Measurements from ENCODE around the gene EIF4G2. TPM values are rescaled to one million over a fixed set of nuclear protein-coding genes. Genes with fewer than 3 reads are reported as not detected.

The EIF4G2 gene
- total RNA-seq, 2 experiments from 2014 or later: 650 to 817 TPM

DNA sequence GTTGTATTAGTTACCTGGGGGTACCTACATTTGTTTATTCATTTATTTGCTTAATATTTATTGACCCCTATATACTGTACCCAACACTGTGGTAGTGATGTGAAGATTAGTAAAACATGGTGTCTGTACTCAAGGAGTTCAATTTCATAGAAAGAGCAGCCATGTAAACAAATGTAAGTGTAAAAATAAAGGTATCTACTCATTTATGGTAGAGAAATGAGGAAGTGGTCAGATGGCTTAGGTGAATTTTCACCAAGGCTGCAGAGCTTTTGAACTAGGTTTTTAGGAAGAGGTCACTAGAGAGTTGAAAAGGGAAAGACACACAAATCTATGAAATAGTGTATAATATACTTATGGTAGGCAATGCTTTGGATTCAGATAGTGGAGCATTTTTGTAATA, 46.5 kb downstream of the EIF4G2 start:
- Mint-ChIP-seq H3K27me3 (no peaks in the 10 kb centered on the region), H3K36me3 (ENCODE audit: low read depth) (peaks cover 42% of the 10 kb centered on the region), H3K27ac (no peak overlapping the region), H3K9me3 (no peaks in the 10 kb centered on the region), H3K4me1 (peaks cover 10% of the 10 kb centered on the region), H3K4me3 (no peak overlapping the region)
- CTCF ChIA-PET: no interaction called here
- no peak for DNase-seq
- POLR2A ChIA-PET: no interaction called here

DNA sequence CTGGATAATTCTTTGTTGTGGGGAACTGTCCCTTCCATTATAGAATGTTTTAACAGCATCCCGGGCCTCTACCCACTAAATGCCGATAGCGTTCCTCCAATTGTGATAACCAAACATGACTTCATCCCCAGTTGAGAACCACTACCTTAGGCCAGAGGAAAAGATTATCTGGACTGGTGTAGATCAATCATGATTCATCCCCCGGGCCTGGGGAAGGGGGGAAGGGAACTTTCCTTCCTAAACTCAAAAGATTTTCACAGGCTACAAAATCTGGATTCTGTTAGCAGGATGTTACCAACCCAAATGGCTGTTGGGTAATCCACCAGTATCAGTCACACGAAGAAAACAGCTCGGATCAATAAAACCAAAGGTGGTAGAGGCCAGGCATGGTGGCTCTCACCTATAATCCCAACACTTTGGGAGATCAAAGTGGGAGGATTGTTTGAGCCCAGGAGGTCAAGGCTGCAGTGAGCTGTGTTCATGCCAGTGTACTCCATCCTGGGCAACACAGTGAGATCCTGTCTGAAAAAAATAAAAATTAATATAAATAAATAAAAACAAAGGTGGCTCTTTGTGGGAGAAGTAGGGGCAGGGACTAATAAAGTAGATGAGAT, 47.5 kb downstream of the EIF4G2 start:
- Mint-ChIP-seq H3K9me3 (no peaks in the 10 kb centered on the region), H3K27me3 (no peaks in the 10 kb centered on the region), H3K4me1 (peaks cover 10% of the 10 kb centered on the region), H3K27ac (no peak overlapping the region), H3K36me3 (ENCODE audit: low read depth) (peaks cover 41% of the 10 kb centered on the region), H3K4me3 (no peak overlapping the region)
- POLR2A ChIA-PET: no interaction called here
- no peak for DNase-seq
- CTCF ChIA-PET: interaction anchor here (0.6 kb wide), 1 partner anchor 653 kb away, joined by 4 read pairs; no protein-coding TSS in a partner anchor

DNA sequence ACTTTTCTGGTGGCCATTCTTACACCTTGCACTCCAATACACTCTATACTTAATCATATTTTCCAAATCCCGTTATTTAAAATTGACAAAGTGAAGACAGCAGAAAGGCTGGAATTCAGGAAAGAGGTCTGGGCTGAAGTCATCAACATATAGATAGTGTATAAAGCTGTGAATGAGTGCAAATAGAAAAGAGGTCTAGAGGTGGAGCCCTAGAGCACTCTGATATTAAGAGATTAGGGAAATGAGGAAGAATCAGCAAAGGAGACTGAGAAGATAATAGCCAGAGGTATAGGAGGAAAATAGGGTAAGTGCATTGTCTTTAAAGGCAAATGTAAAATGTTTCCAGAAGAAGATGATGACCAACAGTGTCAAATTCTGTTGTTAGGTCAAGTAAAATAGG, 49.8 kb downstream of the EIF4G2 start:
- POLR2A ChIA-PET: no interaction called here

DNA sequence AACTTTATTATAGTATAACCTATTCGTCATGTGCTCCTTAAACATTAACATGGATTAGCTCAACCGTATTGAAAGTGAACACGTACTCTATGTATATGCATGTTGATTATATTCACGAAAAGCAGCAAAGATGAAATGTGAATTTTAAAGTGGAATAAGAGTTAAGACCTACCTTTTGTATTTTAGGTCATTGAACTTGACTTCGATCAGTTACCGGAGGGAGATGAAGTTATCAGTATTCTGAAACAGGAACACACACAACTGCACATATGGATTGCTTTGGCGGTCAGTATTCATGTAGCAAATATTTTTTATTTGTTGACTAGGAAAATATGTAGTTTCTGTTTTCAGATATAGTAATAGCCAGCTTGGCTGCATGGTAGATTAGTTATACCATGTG, 56.2 kb downstream of the EIF4G2 start:
- ChIA-PET CTCF (no interaction called here), POLR2A (interaction anchor here (1.7 kb wide), 1 partner anchor 57 kb away, joined by 6 read pairs; the partner anchor contains the start of gene EIF4G2)
- Mint-ChIP-seq H3K36me3 (ENCODE audit: low read depth) (peaks cover 34% of the 10 kb centered on the region), H3K27ac (no peak overlapping the region), H3K4me3 (peak overlapping the region; percentile 95), H3K27me3 (no peaks in the 10 kb centered on the region), H3K9me3 (no peaks in the 10 kb centered on the region), H3K4me1 (peaks cover 32% of the 10 kb centered on the region)
- DNase-seq: no peak

More for the DNA sequence above, 49.8 kb downstream of the EIF4G2 start:
- no peaks in the 10 kb centered on the region for H3K27me3 Mint-ChIP-seq
- CTCF ChIA-PET: interaction anchor here (1.0 to 1.3 kb wide), 2 partner anchors 11 to 13 kb away, joined by 3 to 5 read pairs; no protein-coding TSS in a partner anchor
- H3K4me3 Mint-ChIP-seq: no peak overlapping the region
- H3K36me3 Mint-ChIP-seq (ENCODE audit: low read depth): peaks cover 42% of the 10 kb centered on the region
- H3K9me3 Mint-ChIP-seq: no peaks in the 10 kb centered on the region
- H3K27ac Mint-ChIP-seq: no peak overlapping the region
- peaks cover 11% of the 10 kb centered on the region for H3K4me1 Mint-ChIP-seq
- DNase-seq: no peak

DNA sequence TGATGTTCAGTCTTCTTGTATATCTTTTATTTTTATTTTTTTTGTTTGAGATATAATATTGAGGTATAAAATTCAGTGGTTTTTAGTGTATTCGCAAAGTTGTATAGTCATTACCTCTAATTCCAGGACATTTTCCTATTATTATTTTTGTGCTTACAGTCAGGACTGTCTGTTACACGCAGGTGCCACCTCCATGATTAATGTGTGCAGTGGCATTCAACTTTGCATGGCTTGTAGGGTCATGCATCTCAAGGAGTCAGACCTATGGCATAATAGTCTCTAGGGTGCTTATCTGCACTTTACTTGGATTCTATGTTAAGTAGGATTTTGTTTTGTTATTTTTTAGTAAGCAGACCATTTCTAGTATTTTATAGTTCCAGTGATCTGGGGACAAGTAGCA, 56.7 kb downstream of the EIF4G2 start:
- DNase-seq: no peak
- Mint-ChIP-seq H3K36me3 (ENCODE audit: low read depth) (peaks cover 31% of the 10 kb centered on the region), H3K9me3 (no peaks in the 10 kb centered on the region), H3K27ac (peak overlapping the region; percentile 88), H3K27me3 (no peaks in the 10 kb centered on the region), H3K4me3 (peak overlapping the region; percentile 95), H3K4me1 (peaks cover 32% of the 10 kb centered on the region)
- CTCF ChIA-PET: no interaction called here
- POLR2A ChIA-PET: interaction anchor here (1.7 kb wide), 1 partner anchor 57 kb away, joined by 6 read pairs; the partner anchor contains the start of gene EIF4G2

DNA sequence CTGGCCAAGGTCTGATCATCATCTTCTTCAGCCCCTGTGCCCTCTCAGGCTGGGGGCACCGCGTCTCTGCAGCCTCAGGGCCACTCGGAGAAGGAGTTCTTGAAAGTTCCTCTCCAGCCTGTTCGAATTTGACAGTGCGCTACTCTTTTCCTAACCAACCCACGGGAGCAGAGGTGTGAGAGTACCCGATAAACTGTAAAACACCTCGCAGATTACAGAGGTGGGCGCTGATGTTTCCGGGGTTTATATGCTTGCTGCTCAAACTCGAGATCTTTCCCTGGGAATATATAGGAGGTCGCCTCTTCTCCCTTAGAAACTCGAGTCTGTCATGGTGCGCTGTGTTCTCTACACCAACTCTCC, 57.2 kb downstream of the EIF4G2 start:
- no peaks in the 10 kb centered on the region for H3K27me3 Mint-ChIP-seq
- no peak for DNase-seq
- CTCF ChIA-PET: interaction anchor here (1.1 kb wide), 1 partner anchor 338 kb away, joined by 3 read pairs; no protein-coding TSS in a partner anchor
- H3K27ac Mint-ChIP-seq: peak overlapping the region; percentile 88
- POLR2A ChIA-PET: interaction anchor here (0.6 to 1.7 kb wide), 3 partner anchors 58 to 1535 kb away, joined by 3 to 6 read pairs (median 3); partner anchors contain the start of gene EIF4G2
- H3K36me3 Mint-ChIP-seq (ENCODE audit: low read depth): peaks cover 27% of the 10 kb centered on the region
- peaks cover 32% of the 10 kb centered on the region for H3K4me1 Mint-ChIP-seq
- peak overlapping the region; percentile 95 for H3K4me3 Mint-ChIP-seq
- H3K9me3 Mint-ChIP-seq: no peaks in the 10 kb centered on the region

DNA sequence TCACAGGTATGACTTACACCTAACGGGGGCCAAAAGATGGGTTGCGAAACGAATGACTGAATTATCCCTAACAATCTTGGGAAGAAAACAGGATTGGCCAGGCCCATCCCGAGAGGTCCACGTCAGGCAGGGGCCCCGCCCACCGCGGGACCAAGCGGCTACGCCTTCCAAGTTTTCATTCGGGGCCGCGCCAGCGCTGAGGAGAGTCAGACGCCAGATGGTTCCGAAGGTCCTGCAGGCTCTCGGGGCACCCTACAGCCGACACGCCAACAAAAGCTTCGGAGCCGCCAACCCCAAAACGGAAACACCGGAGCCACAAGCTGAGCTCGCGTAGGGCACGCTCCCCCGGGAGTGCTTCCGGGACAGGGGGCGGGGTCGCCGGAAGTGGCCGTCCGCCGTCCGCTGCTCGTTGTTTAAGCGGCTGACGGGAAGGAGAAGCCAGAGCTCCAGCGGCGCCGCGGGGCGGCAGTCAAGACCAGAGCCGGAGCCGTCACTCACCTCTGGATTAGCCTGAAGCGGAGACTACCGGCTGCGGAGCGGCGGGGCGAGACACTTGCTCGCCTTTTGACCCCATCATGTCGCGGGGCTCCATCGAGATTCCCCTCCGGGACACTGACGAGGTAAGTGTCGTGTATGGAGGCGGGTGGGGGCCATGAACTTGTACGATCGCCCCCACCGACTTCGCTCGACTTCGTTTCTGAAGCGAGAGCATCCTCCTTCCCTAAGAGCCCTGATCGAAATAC, 57.7 kb downstream of the EIF4G2 start, which contains the start of gene CTR9:
TSS of gene CTR9 (plus strand) at position 409 of the 743 bp plus-strand sequence. CDS start at position 576, 167 bp downstream.
- H3K27ac Mint-ChIP-seq: peak within 1 kb of the TSS; percentile 88
- H3K36me3 Mint-ChIP-seq (ENCODE audit: low read depth): peaks cover 25% of the 10 kb centered on the region
- DNase-seq: peak; percentile 93
- ChIA-PET POLR2A (interaction anchor here (0.6 to 1.7 kb wide), 3 partner anchors 58 to 1535 kb away, joined by 3 to 6 read pairs (median 3); partner anchors contain the start of gene EIF4G2), CTCF (interaction anchor here (0.6 to 1.1 kb wide), 2 partner anchors 61 to 338 kb away, joined by 3 read pairs; no protein-coding TSS in a partner anchor)
- H3K4me3 Mint-ChIP-seq: peak within 1 kb of the TSS; percentile 95
- no peaks in the 10 kb centered on the region for H3K27me3 Mint-ChIP-seq
- peaks cover 32% of the 10 kb centered on the region for H3K4me1 Mint-ChIP-seq
- no peaks in the 10 kb centered on the region for H3K9me3 Mint-ChIP-seq

DNA sequence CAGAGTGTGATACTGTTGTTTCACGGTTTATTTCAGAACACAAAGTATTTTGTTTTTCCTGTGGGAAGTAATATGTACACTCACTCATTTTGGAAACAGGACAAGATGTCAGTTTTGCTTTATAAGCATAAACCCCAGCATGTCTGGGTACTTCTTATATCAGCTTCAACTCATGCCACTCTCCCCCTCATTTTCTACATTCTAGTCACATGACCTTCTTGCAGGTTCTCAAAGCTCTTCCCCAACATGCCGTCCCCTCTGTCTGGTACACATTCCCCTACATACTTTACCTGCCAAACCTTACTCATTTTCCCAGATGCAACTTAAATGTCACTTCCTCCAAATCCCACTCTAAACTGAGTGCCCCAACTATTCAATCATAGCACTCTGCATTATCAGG, 59.2 kb downstream of the EIF4G2 start:
- Mint-ChIP-seq H3K4me1 (peaks cover 32% of the 10 kb centered on the region), H3K9me3 (no peaks in the 10 kb centered on the region), H3K27ac (no peak overlapping the region), H3K36me3 (ENCODE audit: low read depth) (peaks cover 14% of the 10 kb centered on the region), H3K27me3 (no peaks in the 10 kb centered on the region), H3K4me3 (peak overlapping the region; percentile 21)
- no peak for DNase-seq
- ChIA-PET CTCF (no interaction called here), POLR2A (no interaction called here)

DNA sequence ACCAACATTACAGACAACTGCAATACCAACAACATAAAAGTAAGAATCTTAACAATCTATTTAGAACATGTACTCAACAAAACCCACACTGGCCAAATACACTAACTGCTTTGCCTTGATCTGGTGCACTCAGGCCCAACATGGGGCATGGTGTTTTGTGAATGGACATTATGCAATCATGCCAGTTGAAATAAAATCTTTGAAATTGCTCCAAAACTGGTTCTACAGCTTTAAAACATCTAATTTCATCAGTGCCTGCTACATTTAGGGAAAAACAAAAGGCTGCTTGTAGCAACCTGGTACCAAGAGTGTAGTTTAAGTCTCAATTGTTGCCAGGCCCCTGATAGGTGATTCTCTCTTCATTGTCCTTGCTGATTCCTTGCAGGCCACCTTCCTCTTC, 61.0 kb downstream of the EIF4G2 start:
- H3K36me3 Mint-ChIP-seq (ENCODE audit: low read depth): peaks cover 2% of the 10 kb centered on the region
- H3K27me3 Mint-ChIP-seq: no peaks in the 10 kb centered on the region
- no peaks in the 10 kb centered on the region for H3K9me3 Mint-ChIP-seq
- POLR2A ChIA-PET: no interaction called here
- DNase-seq: no peak
- CTCF ChIA-PET: no interaction called here
- H3K4me1 Mint-ChIP-seq: peaks cover 43% of the 10 kb centered on the region
- H3K4me3 Mint-ChIP-seq: no peak overlapping the region
- no peak overlapping the region for H3K27ac Mint-ChIP-seq

Other genes starting within 250 kb of the EIF4G2 start
- gene LYVE1, start 240.3 kb downstream of the EIF4G2 start, total RNA-seq: not detected
- not detected for gene IRAG1, start 115.2 kb downstream of the EIF4G2 start, total RNA-seq
- 10 to 100 TPM; 45.3 to 47.0 TPM for gene CTR9, start 57.7 kb downstream of the EIF4G2 start, total RNA-seq
- 10 to 100 TPM; 57.1 to 57.5 TPM for gene ZBED5, start 49.1 kb upstream of the EIF4G2 start, total RNA-seq